NCI-H82 treated with DMSO at 0.1 percent for 48 hours (cell line): ENCODE data around the gene RBMS3.
"Not testable (repeated sequence)": the region's sequence is repeated elsewhere in the genome, so short reads cannot be mapped to it uniquely, and the experiment has no call there.

Experiments used
- DNase-seq: peaks from one replicate; lab custom pipeline; 2025; ENCODE audit not compliant: unreplicated experiment; lab: John Stamatoyannopoulos, UW

Gene RBMS3

GRCh38 chr3:29473481-29474170, 192.8 kb downstream of the RBMS3 start:
- not testable (repeated sequence) for DNase-seq

- DNase-seq, result no peak
Observed at GRCh38 chr3:29475305-29475840, 194.5 kb downstream of the RBMS3 start.

- no peak for DNase-seq
Observed at GRCh38 chr3:29475854-29476253, 195.0 kb downstream of the RBMS3 start.

- DNase-seq, result no peak
Observed at GRCh38 chr3:29478611-29479010, 197.7 kb downstream of the RBMS3 start.

GRCh38 chr3:29481249-29481648, 200.4 kb downstream of the RBMS3 start:
- DNase-seq, result no peak

GRCh38 chr3:29481969-29482767, 201.3 kb downstream of the RBMS3 start:
- DNase-seq, result no peak

GRCh38 chr3:29484633-29485032, 203.8 kb downstream of the RBMS3 start:
- no peak for DNase-seq

GRCh38 chr3:29486096-29486495, 205.2 kb downstream of the RBMS3 start:
- no peak for DNase-seq

GRCh38 chr3:29486917-29487316, 206.0 kb downstream of the RBMS3 start:
- no peak for DNase-seq

GRCh38 chr3:29488922-29489321, 208.1 kb downstream of the RBMS3 start:
- DNase-seq, result no peak

GRCh38 chr3:29493109-29493508, 212.2 kb downstream of the RBMS3 start:
- DNase-seq, result no peak

- no peak for DNase-seq
Observed at GRCh38 chr3:29494305-29495036, 213.6 kb downstream of the RBMS3 start.

- no peak for DNase-seq
Observed at GRCh38 chr3:29497282-29497681, 216.4 kb downstream of the RBMS3 start.

- DNase-seq, result no peak
Observed at GRCh38 chr3:29502771-29503170, 221.9 kb downstream of the RBMS3 start.

- no peak for DNase-seq
Observed at GRCh38 chr3:29503314-29503713, 222.4 kb downstream of the RBMS3 start.

GRCh38 chr3:29503958-29504357, 223.1 kb downstream of the RBMS3 start:
- DNase-seq, result no peak

- DNase-seq, result no peak
Observed at GRCh38 chr3:29506502-29506901, 225.6 kb downstream of the RBMS3 start.

GRCh38 chr3:29511701-29512100, 230.8 kb downstream of the RBMS3 start:
- DNase-seq, result no peak

- no peak for DNase-seq
Observed at GRCh38 chr3:29512641-29513040, 231.8 kb downstream of the RBMS3 start.

GRCh38 chr3:29513236-29513635, 232.4 kb downstream of the RBMS3 start:
- DNase-seq, result no peak

GRCh38 chr3:29514170-29514569, 233.3 kb downstream of the RBMS3 start:
- no peak for DNase-seq

GRCh38 chr3:29514912-29515311, 234.0 kb downstream of the RBMS3 start:
- no peak for DNase-seq
